Measurements from ENCODE around the gene FKBP2.

- TF ChIP-seq, protein P1, sequence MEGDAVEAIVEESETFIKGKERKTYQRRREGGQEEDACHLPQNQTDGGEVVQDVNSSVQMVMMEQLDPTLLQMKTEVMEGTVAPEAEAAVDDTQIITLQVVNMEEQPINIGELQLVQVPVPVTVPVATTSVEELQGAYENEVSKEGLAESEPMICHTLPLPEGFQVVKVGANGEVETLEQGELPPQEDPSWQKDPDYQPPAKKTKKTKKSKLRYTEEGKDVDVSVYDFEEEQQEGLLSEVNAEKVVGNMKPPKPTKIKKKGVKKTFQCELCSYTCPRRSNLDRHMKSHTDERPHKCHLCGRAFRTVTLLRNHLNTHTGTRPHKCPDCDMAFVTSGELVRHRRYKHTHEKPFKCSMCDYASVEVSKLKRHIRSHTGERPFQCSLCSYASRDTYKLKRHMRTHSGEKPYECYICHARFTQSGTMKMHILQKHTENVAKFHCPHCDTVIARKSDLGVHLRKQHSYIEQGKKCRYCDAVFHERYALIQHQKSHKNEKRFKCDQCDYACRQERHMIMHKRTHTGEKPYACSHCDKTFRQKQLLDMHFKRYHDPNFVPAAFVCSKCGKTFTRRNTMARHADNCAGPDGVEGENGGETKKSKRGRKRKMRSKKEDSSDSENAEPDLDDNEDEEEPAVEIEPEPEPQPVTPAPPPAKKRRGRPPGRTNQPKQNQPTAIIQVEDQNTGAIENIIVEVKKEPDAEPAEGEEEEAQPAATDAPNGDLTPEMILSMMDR (conservative IDR thresholded peaks at IDR 0.05), result no peak
- TF ChIP-seq ZFX (IDR thresholded peaks at IDR 0.05), result no peak
Observed at GRCh38 chr11:64291752-64292459, 51.0 kb downstream of the FKBP2 start.
